Peyer's patch (tissue), 4 donors: ENCODE measurements around the gene TTC9. TPM values are rescaled to one million over a fixed set of nuclear protein-coding genes. Genes with fewer than 3 reads are reported as not detected.
A peak's percentile ranks its signal among the peaks of the same experiment; 100 is the strongest.

Source experiments
- DNase-seq, 3 donors: peaks; one replicate each; pipeline ENCODE4 v3.0.0-alpha.2; 2017 to 2019
- H3K27ac ChIP-seq, 4 donors: fragments of 200-600 bp; sonication (generic); one replicate each; pipeline ENCODE4 v1.5.1; 2016 to 2019
- H3K27me3 ChIP-seq, 2 donors: fragments of 200-600 bp; sonication (generic); one replicate each; pipeline ENCODE4 v1.5.1; 2019
- H3K36me3 ChIP-seq, 3 donors: fragments of 200-600 bp; sonication (generic); one replicate each; pipeline ENCODE4 v1.5.1; 2016 to 2019
- H3K4me1 ChIP-seq, 4 donors: fragments of 200-600 bp; sonication (generic); one replicate each; pipeline ENCODE4 v1.5.1; 2016 to 2019
- H3K4me3 ChIP-seq, 4 donors: fragments of 200-600 bp; sonication (generic); 1 replicate in 3 of 4; 2 replicates in 1 of 4; pipeline ENCODE4 v1.5.1; 2016 to 2019; ENCODE audit warnings: mild to moderate bottlenecking in 1 of 4
- H3K9me3 ChIP-seq, 4 donors: fragments of 200-600 bp; sonication (generic); one replicate each; pipeline ENCODE4 v1.5.1; 2016 to 2019; ENCODE audit warnings: mild to moderate bottlenecking in 1 of 4
- POLR2A ChIP-seq, 2 donors: fragments of 450-650 bp; IDR thresholded peaks; one replicate each; pipeline ENCODE4 v1.5.1; 2017; ENCODE audit warnings: antibody characterized with exemption in 2 of 2, mild to moderate bottlenecking in 2 of 2, moderate library complexity in 2 of 2
- total RNA-seq, 4 donors: library from RNA; depleted of rRNA; stranded (reverse); fragments of >200 nt; gene quantifications; one replicate each; pipeline ENCODE4 v1.1.0, GENCODE V29; 2016
- TF ChIP-seq, protein P1 (sequence below), 6 experiments: fragments of 450-650 bp in 4 of 6; fragments of 200-600 bp in 2 of 6; sonication (generic) in 1 of 6; IDR thresholded peaks; one replicate each; pipeline ENCODE4 v1.5.1; 2017 to 2019; ENCODE audit warnings: antibody characterized with exemption in 6 of 6, mild to moderate bottlenecking in 3 of 6, moderate library complexity in 1 of 6

The TTC9 gene
- total RNA-seq, 4 donors from 2014 or later: 0.35 to 0.83 (median 0.46) TPM

DNA sequence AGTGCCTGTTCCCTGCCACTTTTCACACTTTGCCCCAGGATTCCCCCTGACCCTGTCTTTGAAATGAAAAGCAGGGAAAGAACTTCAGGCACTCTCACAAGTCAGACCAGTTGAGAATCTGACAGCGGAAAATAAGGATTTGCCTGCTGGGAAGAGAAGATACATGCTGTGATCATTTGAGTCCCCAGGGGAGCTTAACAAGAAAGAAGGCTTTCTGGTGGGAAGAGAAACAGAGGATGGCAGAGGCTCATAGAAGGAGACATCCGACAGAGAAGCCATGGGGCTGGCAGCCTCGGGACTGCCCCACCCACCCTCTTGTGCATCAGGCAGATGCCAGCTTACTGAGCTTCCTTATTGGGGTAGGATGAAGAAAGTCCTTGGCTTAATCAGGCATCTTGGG is 11.9 kb downstream of the TTC9 start:
- Histone ChIP-seq H3K9me3 (no peaks in the 10 kb centered on the region), H3K27me3 (no peaks in the 10 kb centered on the region), H3K4me3 (no peak overlapping the region), H3K4me1 (peaks cover 0 to 6% (median 0%) of the 10 kb centered on the region in 4 donors), H3K36me3 (no peaks in the 10 kb centered on the region), H3K27ac (peak overlapping the region in 2 of 4 donors; percentile 75 to 77)
- peak in 1 of 3 donors; percentile 0 for DNase-seq
- TF ChIP-seq, protein P1, sequence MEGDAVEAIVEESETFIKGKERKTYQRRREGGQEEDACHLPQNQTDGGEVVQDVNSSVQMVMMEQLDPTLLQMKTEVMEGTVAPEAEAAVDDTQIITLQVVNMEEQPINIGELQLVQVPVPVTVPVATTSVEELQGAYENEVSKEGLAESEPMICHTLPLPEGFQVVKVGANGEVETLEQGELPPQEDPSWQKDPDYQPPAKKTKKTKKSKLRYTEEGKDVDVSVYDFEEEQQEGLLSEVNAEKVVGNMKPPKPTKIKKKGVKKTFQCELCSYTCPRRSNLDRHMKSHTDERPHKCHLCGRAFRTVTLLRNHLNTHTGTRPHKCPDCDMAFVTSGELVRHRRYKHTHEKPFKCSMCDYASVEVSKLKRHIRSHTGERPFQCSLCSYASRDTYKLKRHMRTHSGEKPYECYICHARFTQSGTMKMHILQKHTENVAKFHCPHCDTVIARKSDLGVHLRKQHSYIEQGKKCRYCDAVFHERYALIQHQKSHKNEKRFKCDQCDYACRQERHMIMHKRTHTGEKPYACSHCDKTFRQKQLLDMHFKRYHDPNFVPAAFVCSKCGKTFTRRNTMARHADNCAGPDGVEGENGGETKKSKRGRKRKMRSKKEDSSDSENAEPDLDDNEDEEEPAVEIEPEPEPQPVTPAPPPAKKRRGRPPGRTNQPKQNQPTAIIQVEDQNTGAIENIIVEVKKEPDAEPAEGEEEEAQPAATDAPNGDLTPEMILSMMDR (IDR thresholded peaks at IDR 0.05): no peak
- no peak for TF ChIP-seq POLR2A (IDR thresholded peaks at IDR 0.05)

- H3K4me1 ChIP-seq: peaks cover 0 to 6% (median 0%) of the 10 kb centered on the region in 4 donors
- peak overlapping the region; percentile 28 to 77 (median 60) for H3K27ac ChIP-seq
- TF ChIP-seq POLR2A (IDR thresholded peaks at IDR 0.05): no peak
- TF ChIP-seq, protein P1 (IDR thresholded peaks at IDR 0.05): no peak
- no peak for DNase-seq
- H3K36me3 ChIP-seq: no peaks in the 10 kb centered on the region
- no peaks in the 10 kb centered on the region for H3K9me3 ChIP-seq
- H3K27me3 ChIP-seq: no peaks in the 10 kb centered on the region
- no peak overlapping the region for H3K4me3 ChIP-seq
Measured at GRCh38 chr14:70654632-70655031, 12.9 kb downstream of the TTC9 start.

DNA sequence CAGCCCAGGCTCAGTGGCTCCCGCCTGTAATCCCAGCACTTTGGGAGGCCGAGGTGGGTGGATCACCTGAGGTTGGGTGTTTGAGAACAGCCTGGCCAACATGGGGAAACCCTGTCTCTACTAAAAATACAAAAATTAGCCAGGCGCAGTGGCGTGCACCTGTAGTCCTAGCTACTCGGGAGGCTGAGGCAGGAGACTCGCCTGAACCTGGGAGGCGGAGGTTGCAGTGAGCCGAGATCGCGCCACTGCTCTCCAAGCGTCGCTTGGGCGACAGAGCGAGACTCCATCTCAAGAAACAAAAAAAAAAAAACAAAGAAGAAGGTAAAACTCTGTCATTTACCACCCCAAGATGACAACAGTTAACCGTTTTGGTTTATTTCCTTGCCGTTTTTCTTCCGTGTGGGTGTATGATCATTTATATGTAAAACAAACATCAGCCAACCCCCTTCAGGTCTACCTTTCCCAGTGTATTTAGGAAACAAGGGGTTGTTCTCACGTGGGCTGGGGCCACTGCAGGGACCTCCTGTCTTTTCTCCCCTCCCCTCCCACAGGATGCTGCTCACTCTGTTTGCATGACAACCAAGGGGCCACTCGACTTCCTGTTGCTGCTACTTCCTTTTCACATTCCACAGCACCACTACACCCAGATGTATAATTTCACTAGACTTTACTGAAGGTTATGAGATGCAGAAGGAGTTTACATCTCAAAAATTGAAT is 13.6 kb downstream of the TTC9 start:
- no peaks in the 10 kb centered on the region for H3K36me3 ChIP-seq
- no peaks in the 10 kb centered on the region for H3K27me3 ChIP-seq
- peak in 2 of 3 donors; percentile 92 for DNase-seq
- H3K4me3 ChIP-seq: no peak overlapping the region
- no peak for TF ChIP-seq POLR2A (IDR thresholded peaks at IDR 0.05)
- TF ChIP-seq, protein P1 (IDR thresholded peaks at IDR 0.05): no peak
- H3K27ac ChIP-seq: peak overlapping the region; percentile 28 to 77 (median 60)
- H3K4me1 ChIP-seq: peaks cover 0 to 6% (median 0%) of the 10 kb centered on the region in 4 donors
- no peaks in the 10 kb centered on the region for H3K9me3 ChIP-seq

DNA sequence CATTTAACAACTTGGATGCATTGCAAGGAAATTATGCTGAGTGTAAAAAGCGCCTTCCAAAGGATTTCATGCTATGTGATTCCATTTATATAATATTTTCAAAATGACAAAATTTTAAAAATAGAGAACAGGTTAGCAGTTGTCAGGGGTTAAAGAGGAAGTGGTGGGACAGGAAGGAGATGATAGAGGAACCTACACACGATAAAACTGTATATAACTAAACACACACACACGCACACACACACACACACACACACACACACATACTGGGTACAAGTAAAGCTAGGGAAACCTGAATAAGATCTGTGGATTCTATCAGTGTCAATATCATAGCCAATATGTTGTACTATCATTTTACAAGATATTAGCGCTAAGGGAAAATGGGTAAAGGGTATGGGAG is 17.2 kb downstream of the TTC9 start:
- no peaks in the 10 kb centered on the region for H3K9me3 ChIP-seq
- H3K27me3 ChIP-seq: no peaks in the 10 kb centered on the region
- no peak for TF ChIP-seq POLR2A (IDR thresholded peaks at IDR 0.05)
- TF ChIP-seq, protein P1 (IDR thresholded peaks at IDR 0.05): no peak
- DNase-seq: peak in 2 of 3 donors; percentile 47 to 71
- H3K36me3 ChIP-seq: no peaks in the 10 kb centered on the region
- H3K4me3 ChIP-seq: no peak overlapping the region
- peak overlapping the region in 2 of 4 donors; percentile 45 to 77 for H3K27ac ChIP-seq
- peaks cover 0 to 6% (median 3%) of the 10 kb centered on the region in 4 donors for H3K4me1 ChIP-seq

DNA sequence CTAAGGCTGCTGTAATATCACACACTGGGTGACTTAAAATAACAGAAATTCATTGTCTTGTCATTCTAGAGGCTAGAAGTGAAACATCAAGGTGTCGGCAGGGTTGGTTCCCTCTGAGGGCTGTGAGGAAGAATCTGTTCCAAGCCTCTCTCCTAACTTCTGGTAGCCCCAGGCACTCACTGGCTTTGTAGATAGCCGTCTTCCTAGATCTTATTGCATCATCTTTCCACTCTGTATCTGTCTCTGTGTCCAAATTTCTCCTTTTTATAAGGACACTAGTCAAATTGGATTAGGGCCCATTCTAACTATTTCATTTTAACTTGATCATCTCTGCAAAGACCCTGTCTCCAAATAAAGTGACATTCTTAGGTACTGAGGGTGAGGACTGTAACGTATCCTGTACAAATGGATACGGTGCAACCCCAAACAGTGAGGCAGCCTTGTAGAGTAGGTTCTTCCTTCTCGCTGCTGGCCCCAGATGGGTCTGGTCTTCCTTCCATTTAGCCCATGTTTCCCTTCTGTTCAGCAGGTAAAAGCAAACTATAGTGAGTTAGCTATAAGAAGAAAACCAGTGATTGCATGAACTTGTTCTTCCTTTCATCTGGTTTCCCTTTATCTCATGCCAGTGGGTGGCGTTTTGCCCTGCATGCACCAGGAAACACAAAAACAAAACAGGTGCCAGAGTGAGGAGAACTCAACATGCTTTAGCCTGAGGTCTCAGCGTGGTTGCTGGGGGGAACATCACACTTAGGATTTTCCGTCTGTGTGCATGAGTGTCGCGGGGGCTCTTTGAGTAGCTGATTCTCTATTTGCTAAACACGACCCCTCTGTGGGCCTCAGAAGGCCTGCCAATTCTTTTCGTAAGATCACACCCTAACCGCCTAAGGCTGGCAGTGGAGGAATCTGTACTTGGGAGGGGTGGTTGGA is 19.5 kb downstream of the TTC9 start:
- Histone ChIP-seq H3K27ac (peak overlapping the region in 2 of 4 donors; percentile 2 to 52), H3K27me3 (no peaks in the 10 kb centered on the region), H3K9me3 (no peaks in the 10 kb centered on the region), H3K4me1 (peaks cover 0 to 22% (median 12%) of the 10 kb centered on the region in 4 donors), H3K36me3 (no peaks in the 10 kb centered on the region), H3K4me3 (no peak overlapping the region)
- peak in 2 of 3 donors; percentile 76 to 82 for DNase-seq
- TF ChIP-seq, protein P1 (IDR thresholded peaks at IDR 0.05): no peak
- no peak for TF ChIP-seq POLR2A (IDR thresholded peaks at IDR 0.05)
